H1 (cell line): Measurements from ENCODE around the gene ZNF586. TPM values are rescaled to one million over a fixed set of nuclear protein-coding genes. Genes with fewer than 3 reads are reported as not detected.

Source experiments
- CTCF ChIA-PET: fragments of 300-600 bp; sonication (Branson Sonifier 250); formaldehyde crosslinking; loops from one replicate; lab custom pipeline; 2021; ENCODE audit not compliant: partially characterized antibody; lab: Charles Lee
- POLR2A ChIA-PET: fragments of 300-600 bp; sonication (Branson Sonifier 250); formaldehyde crosslinking; loops from one replicate; lab custom pipeline; 2021; ENCODE audit warnings: inconsistent platforms; ENCODE audit not compliant: partially characterized antibody; lab: Charles Lee
- DNase-seq, 2 experiments: peaks; one replicate each; pipeline versions ENCODE4 v3.0.0 to v3.0.0-alpha.2; 2010 to 2022; ENCODE audit warnings: low spot score in 2 of 2, low read depth in 1 of 2, mixed read lengths in 1 of 2
- FAIRE-seq: peaks from 2 replicates; lab custom pipeline; 2011; peaks lifted over from hg19 to GRCh38; lab: Jason Lieb, UNC
- H2AFZ ChIP-seq: 2 replicates; pipeline ENCODE4 v1.8.1; 2012; ENCODE audit warnings: low read length, inconsistent platforms
- H2AK5ac ChIP-seq: 2 replicates; pipeline ENCODE4 v1.6.1; 2013; ENCODE audit warnings: low read depth, low read length
- H2BK120ac ChIP-seq: replicated peaks from 2 replicates; pipeline ENCODE3; 2013; ENCODE audit warnings: low read depth, low read length, inconsistent platforms
- H2BK12ac ChIP-seq: 2 replicates; pipeline ENCODE4 v1.6.1; 2013; ENCODE audit warnings: low read depth, low read length
- H2BK15ac ChIP-seq: 2 replicates; pipeline ENCODE4 v1.6.1; 2013; ENCODE audit warnings: low read length
- H2BK20ac ChIP-seq: 2 replicates; pipeline ENCODE4 v1.6.1; 2013; ENCODE audit warnings: low read length
- H2BK5ac ChIP-seq: 2 replicates; pipeline ENCODE4 v1.6.1; 2013; ENCODE audit warnings: low read depth, low read length
- H3K14ac ChIP-seq: 2 replicates; pipeline ENCODE4 v1.6.1; 2013; ENCODE audit warnings: inconsistent platforms; ENCODE audit not compliant: insufficient read length
- H3K18ac ChIP-seq: 2 replicates; pipeline ENCODE4 v1.6.1; 2013; ENCODE audit warnings: low read length; ENCODE audit errors: extremely low read depth
- H3K23ac ChIP-seq: 2 replicates; pipeline ENCODE4 v1.6.1; 2013; ENCODE audit warnings: inconsistent platforms; ENCODE audit not compliant: insufficient read length
- H3K23me2 ChIP-seq: 2 replicates; pipeline ENCODE4 v1.6.1; 2013; ENCODE audit warnings: low read depth, low read length
- H3K27ac ChIP-seq: 2 replicates; pipeline ENCODE4 v1.6.1; 2011; ENCODE audit warnings: low read depth, low read length, inconsistent platforms
- H3K27me3 ChIP-seq, 4 experiments: replicated peaks in 1 of 4; 1 replicate in 1 of 4; 2 replicates in 3 of 4; pipeline versions ENCODE4 v1.6.1 to v1.8.1; 2011 to 2013; ENCODE audit warnings: low read length in 3 of 4, mild to moderate bottlenecking in 3 of 4, inconsistent platforms in 2 of 4, mixed read lengths in 2 of 4, moderate library complexity in 1 of 4; ENCODE audit not compliant: control insufficient read depth in 3 of 4, insufficient read depth in 3 of 4; ENCODE audit errors: extremely low read depth in 1 of 4
- H3K36me3 ChIP-seq, 4 experiments: 2 replicates each; pipeline versions ENCODE4 v1.6.1 to v1.8.1; 2011 to 2013; ENCODE audit warnings: mild to moderate bottlenecking in 4 of 4, low read length in 3 of 4, moderate library complexity in 2 of 4, control low read depth in 1 of 4, inconsistent platforms in 1 of 4; ENCODE audit not compliant: insufficient read depth in 4 of 4, control insufficient read depth in 2 of 4
- H3K4ac ChIP-seq: replicated peaks from 2 replicates; pipeline ENCODE3; 2013; ENCODE audit warnings: low read length, low read depth, mixed read lengths, inconsistent platforms; ENCODE audit not compliant: insufficient read length
- H3K4me1 ChIP-seq, 4 experiments: replicated peaks in 1 of 4; 1 replicate in 1 of 4; 2 replicates in 3 of 4; pipeline versions ENCODE4 v1.6.1 to v1.8.1; 2011 to 2013; ENCODE audit warnings: low read length in 3 of 4, inconsistent platforms in 2 of 4, mixed read lengths in 1 of 4; ENCODE audit not compliant: insufficient read depth in 4 of 4, control insufficient read depth in 3 of 4
- H3K4me2 ChIP-seq, 2 experiments: 2 replicates each; pipeline versions ENCODE4 v1.6.1 to v1.8.1; 2011 to 2013; ENCODE audit warnings: low read depth in 2 of 2, low read length in 2 of 2, control low read depth in 1 of 2, inconsistent platforms in 1 of 2, mild to moderate bottlenecking in 1 of 2; ENCODE audit not compliant: insufficient read depth in 1 of 2
- H3K4me3 ChIP-seq, 4 experiments: fragments of 200-600, 300-600 bp in 1 of 4; sonication (generic), shearing (Covaris generic), sonication (Bioruptor Twin) in 1 of 4; 2 replicates each; pipeline versions ENCODE4 v1.5.1 to v1.8.1; 2011 to 2016; ENCODE audit warnings: low read length in 4 of 4, low read depth in 3 of 4, control low read depth in 2 of 4, inconsistent platforms in 2 of 4, mild to moderate bottlenecking in 2 of 4, mixed read lengths in 1 of 4, moderate library complexity in 1 of 4; ENCODE audit not compliant: insufficient read depth in 2 of 4; ENCODE audit errors: extremely low read depth in 1 of 4
- H3K56ac ChIP-seq: replicated peaks from 2 replicates; pipeline ENCODE3; 2013; ENCODE audit warnings: low read depth, mild to moderate bottlenecking, mixed read lengths, low read length, inconsistent platforms; ENCODE audit not compliant: insufficient read length
- H3K79me1 ChIP-seq: 2 replicates; pipeline ENCODE4 v1.6.1; 2013; ENCODE audit warnings: low read depth, low read length, control low read depth
- H3K79me2 ChIP-seq, 2 experiments: 2 replicates each; pipeline versions ENCODE4 v1.6.1 to v1.8.1; 2012 to 2013; ENCODE audit warnings: low read length in 2 of 2, mild to moderate bottlenecking in 2 of 2, inconsistent platforms in 1 of 2; ENCODE audit not compliant: insufficient read depth in 2 of 2, control insufficient read depth in 1 of 2
- H3K9ac ChIP-seq, 4 experiments: replicated peaks in 1 of 4; 1 replicate in 1 of 4; 2 replicates in 3 of 4; pipeline versions ENCODE4 v1.6.1 to v1.8.1; 2011 to 2013; ENCODE audit warnings: low read depth in 3 of 4, low read length in 3 of 4, control low read depth in 2 of 4, mild to moderate bottlenecking in 2 of 4, moderate library complexity in 2 of 4, inconsistent platforms in 1 of 4; ENCODE audit errors: extremely low read depth in 1 of 4
- H3K9me3 ChIP-seq, 2 experiments: 2 replicates each; pipeline versions ENCODE4 v1.6.1 to v1.8.1; 2012 to 2013; ENCODE audit warnings: mild to moderate bottlenecking in 2 of 2, moderate library complexity in 2 of 2, control low read depth in 1 of 2, inconsistent platforms in 1 of 2, low read depth in 1 of 2, low read length in 1 of 2, mixed read lengths in 1 of 2; ENCODE audit not compliant: insufficient read depth in 2 of 2
- H4K20me1 ChIP-seq, 2 experiments: replicated peaks in 1 of 2; 2 replicates each; pipeline versions ENCODE3 to v1.8.1; 2011 to 2013; ENCODE audit warnings: inconsistent platforms in 2 of 2, low read length in 2 of 2, mild to moderate bottlenecking in 1 of 2; ENCODE audit not compliant: insufficient read depth in 2 of 2, control insufficient read depth in 1 of 2
- H4K5ac ChIP-seq: 2 replicates; pipeline ENCODE4 v1.6.1; 2013; ENCODE audit warnings: low read length, low read depth, mixed read lengths, inconsistent platforms; ENCODE audit not compliant: insufficient read length
- H4K8ac ChIP-seq: 2 replicates; pipeline ENCODE4 v1.8.0; 2013; ENCODE audit warnings: mild to moderate bottlenecking, moderate library complexity, low read length, inconsistent platforms; ENCODE audit not compliant: insufficient read depth; ENCODE audit errors: extremely low read depth
- H4K91ac ChIP-seq: replicated peaks from 2 replicates; pipeline ENCODE3; 2013; ENCODE audit warnings: low read length, mixed read lengths, inconsistent platforms; ENCODE audit not compliant: insufficient read length
- BRCA1 ChIP-seq: IDR thresholded peaks from 2 replicates; pipeline ENCODE4 v1.6.1; 2012; ENCODE audit warnings: low read depth, low read length, improper control_type of control experiment
- CHD2 ChIP-seq: IDR thresholded peaks from 2 replicates; pipeline ENCODE4 v1.6.1; 2012; ENCODE audit warnings: low read length, improper control_type of control experiment
- E2F6 ChIP-seq: IDR thresholded peaks from 2 replicates; pipeline ENCODE4 v1.6.1; 2012; ENCODE audit warnings: inconsistent platforms
- EP300 ChIP-seq, 2 experiments: IDR thresholded peaks; 1 replicate in 1 of 2; 2 replicates in 1 of 2; pipeline ENCODE4 v1.6.1; 2011 to 2012; ENCODE audit warnings: low read depth in 2 of 2, low read length in 2 of 2, mild to moderate bottlenecking in 2 of 2, borderline replicate concordance in 1 of 2, inconsistent platforms in 1 of 2, moderate library complexity in 1 of 2
- HDAC6 ChIP-seq: IDR thresholded peaks from one replicate; pipeline ENCODE4 v1.7.1; 2012; ENCODE audit warnings: low read depth, mild to moderate bottlenecking, inconsistent platforms, low read length, moderate library complexity
- RXRA ChIP-seq: IDR thresholded peaks from 2 replicates; pipeline ENCODE4 v1.6.1; 2011; ENCODE audit warnings: low read depth, mild to moderate bottlenecking, low read length, moderate library complexity; ENCODE audit not compliant: insufficient read depth
- SAP30 ChIP-seq: fragments of 300-600 bp; sonication (generic); IDR thresholded peaks from 2 replicates; pipeline ENCODE4 v1.7.1; 2012; ENCODE audit warnings: low read length, moderate library complexity, mild to moderate bottlenecking, inconsistent platforms; ENCODE audit not compliant: insufficient read depth, insufficient replicate concordance
- TAF1 ChIP-seq: IDR thresholded peaks from 2 replicates; pipeline ENCODE4 v1.6.1; 2011; ENCODE audit warnings: mild to moderate bottlenecking, low read depth, low read length
- WGBS, 2 experiments: shearing (Covaris generic) in 1 of 2; methylation state at CpG; one replicate each; pipeline versions ENCODE4 v1.1.6 to v1.1.7; 2013 to 2015; ENCODE audit warnings: low lambda C conversion rate in 2 of 2, mixed read lengths in 2 of 2, inconsistent platforms in 1 of 2, low coverage in 1 of 2, missing lambda C conversion rate in 1 of 2; ENCODE audit not compliant: insufficient replicate concordance in 2 of 2, insufficient coverage in 1 of 2, insufficient read length in 1 of 2; ENCODE audit errors: extremely low coverage in 1 of 2, missing lambda C conversion rate in 1 of 2; 5-methylcytosine and 5-hydroxymethylcytosine counted together
- polyA plus RNA-seq, 7 experiments: library from polyadenylated mRNA; depleted of rRNA in 3 of 7; stranded (reverse) in 5 of 7; unstranded in 2 of 7; fragments of >200 nt in 5 of 7; fragments of 200-250 nt in 2 of 7; gene quantifications; 1 replicate in 5 of 7; 2 replicates in 1 of 7; 4 replicates in 1 of 7; pipeline versions ENCODE4 v1.2.1 to v1.2.3, GENCODE V29; 2011 to 2013; ENCODE audit warnings: missing spikeins in 2 of 7, mixed read lengths in 2 of 7
- total RNA-seq: library from RNA; stranded (reverse); fragmentation: NEBNext Ultra II Directional; extraction: Animal tissue kit (Norgen Biotek cat#: 25700); gene quantifications from 2 replicates; pipeline ENCODE4 v1.2.1, GENCODE V29; 2021

Gene ZNF586
- total and polyA plus RNA-seq, 2 of the 8 experiments (the other 6 are each of a cell fraction or from before 2014, with no cell fraction given) = 8.1 to 15.5 TPM

- peaks cover 0 to 10% (median 5%) of the 10 kb centered on the region in 4 experiments; a peak in 5 of 7 replicates for H3K4me1 ChIP-seq
- peak within 1 kb of the TSS; percentile 89 for H3K27ac ChIP-seq
- FAIRE-seq (peak; percentile 100), DNase-seq (peak; percentile 43 to 77)
- no peak within 1 kb of the TSS for H2BK20ac ChIP-seq
- peak within 1 kb of the TSS; percentile 36 for H4K91ac ChIP-seq
- peaks cover 22% of the 10 kb centered on the region for H3K79me1 ChIP-seq
- no peak within 1 kb of the TSS for H3K14ac ChIP-seq
- H3K9me3 ChIP-seq = no peaks in the 10 kb centered on the region
- peaks cover 6 to 36% of the 10 kb centered on the region in 2 experiments for H3K79me2 ChIP-seq
- H3K4me2 ChIP-seq = peak within 1 kb of the TSS; percentile 74 to 98
- no peak within 1 kb of the TSS for H2BK120ac ChIP-seq
- H3K23ac ChIP-seq = no peak within 1 kb of the TSS
- H2AFZ ChIP-seq = peak within 1 kb of the TSS; percentile 98
- H3K9ac ChIP-seq = peak within 1 kb of the TSS; percentile 85 to 99 (median 92)
- H2BK5ac ChIP-seq = peak within 1 kb of the TSS; percentile 86
- H3K23me2 ChIP-seq = peaks cover 6% of the 10 kb centered on the region; the same call in 1 of the 2 replicates
- peak within 1 kb of the TSS; percentile 94 to 99 (median 98) for H3K4me3 ChIP-seq
- no peak within 1 kb of the TSS for H2BK15ac ChIP-seq
- ChIA-PET CTCF (interaction anchor here (0.6 to 2.4 kb wide), 8 partner anchors 11 to 672 kb away, joined by 3 to 6 read pairs (median 4); partner anchors contain the start of genes ZNF587B and ZNF814), POLR2A (interaction anchor here (0.6 to 2.2 kb wide), 23 partner anchors 9 to 506 kb away, joined by 3 to 23 read pairs (median 3); partner anchors contain the start of genes ZNF134, ZNF154, ZNF552 and ZNF587)
- peak within 1 kb of the TSS; percentile 75 for H3K56ac ChIP-seq
- no peak within 1 kb of the TSS for H2AK5ac ChIP-seq
- no peak within 1 kb of the TSS; the same call in 1 of the 2 replicates for H2BK12ac ChIP-seq
- peak within 1 kb of the TSS; percentile 96; the same call in 1 of the 2 replicates for H4K8ac ChIP-seq
- H4K20me1 ChIP-seq = peaks cover 0 to 13% of the 10 kb centered on the region in 2 experiments
- no peaks in the 10 kb centered on the region for H3K27me3 ChIP-seq
- peak within 1 kb of the TSS; percentile 82 for H4K5ac ChIP-seq
- H3K18ac ChIP-seq = peak within 1 kb of the TSS; percentile 81; the same call in 1 of the 2 replicates
- H3K4ac ChIP-seq = no peak within 1 kb of the TSS
- H3K36me3 ChIP-seq = peaks cover 7 to 25% (median 14%) of the 10 kb centered on the region in 4 experiments
- 3% methylated on average over 51 of the region's 51 CpGs; no CpG with 5 or more reads in 1 of the 2 experiments for WGBS, 2 experiments
- TF ChIP-seq EP300 (IDR thresholded peaks at IDR 0.05; ENCODE audit: borderline replicate concordance in 1 of 2, low read depth in 2 of 2, low read length in 2 of 2) (no peak), TAF1 (peak; percentile 79; the same call in 1 of the 2 replicates), SAP30 (no peak), E2F6 (no peak), HDAC6 (no peak), BRCA1 (no peak), CHD2 (peak; percentile 82), RXRA (no peak)
Measured at GRCh38 chr19:57746580-57747471, 22.6 kb upstream of the ZNF586 start, which contains the start of gene ZNF776. TSS of gene ZNF776 (plus strand) at chr19:57746815. CDS start at chr19:57747059, 244 bp downstream.
